NCI-H2171 treated with DMSO at 0.1 percent for 48 hours (cell line): ENCODE data around the gene CAPN11.
"Not testable (repeated sequence)": the region's sequence is repeated elsewhere in the genome, so short reads cannot be mapped to it uniquely, and the experiment has no call there.

Experiments
- DNase-seq: peaks from one replicate; lab custom pipeline; 2025; lab: John Stamatoyannopoulos, UW

The CAPN11 gene

DNA sequence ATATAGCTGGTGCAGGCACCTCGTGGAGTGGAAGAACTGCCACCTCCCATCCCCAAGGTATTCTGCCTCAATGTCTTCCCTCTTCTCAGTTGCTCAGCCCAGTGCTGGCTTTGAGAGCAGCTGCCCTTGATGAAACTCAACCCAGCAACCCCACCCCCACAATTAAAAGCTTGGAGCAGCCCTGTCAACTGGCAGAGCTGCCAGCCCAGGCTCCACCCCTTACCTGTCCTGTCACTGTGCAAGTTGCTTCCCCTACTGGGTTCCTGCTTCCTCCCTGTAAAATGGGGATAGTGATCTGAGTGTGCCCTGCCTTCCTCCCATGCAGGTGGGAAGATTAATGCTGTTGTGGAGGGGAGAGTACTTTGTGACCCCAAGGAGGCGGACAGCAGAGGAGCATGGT lies 26.7 kb upstream of the CAPN11 start:
- DNase-seq, result peak; percentile 71

DNA sequence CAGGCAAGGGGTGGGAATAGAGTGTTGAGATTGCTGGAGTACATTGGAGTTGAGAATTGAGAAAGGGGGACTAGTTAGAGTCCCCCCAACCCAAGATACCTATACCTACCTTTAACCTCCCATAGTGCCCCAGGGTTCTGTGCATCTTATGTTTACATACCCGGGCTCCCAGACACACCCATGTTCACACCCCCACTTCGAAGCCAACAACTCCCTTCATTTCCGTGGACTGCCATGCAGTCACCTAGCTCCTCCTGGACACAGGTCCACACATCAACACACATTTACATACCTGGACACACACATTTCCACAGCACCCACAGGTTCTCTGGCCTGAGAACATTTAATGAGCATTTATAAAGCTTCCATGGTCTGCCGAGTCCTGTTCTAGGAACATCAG lies 26.1 kb upstream of the CAPN11 start:
- DNase-seq, result no peak

DNA sequence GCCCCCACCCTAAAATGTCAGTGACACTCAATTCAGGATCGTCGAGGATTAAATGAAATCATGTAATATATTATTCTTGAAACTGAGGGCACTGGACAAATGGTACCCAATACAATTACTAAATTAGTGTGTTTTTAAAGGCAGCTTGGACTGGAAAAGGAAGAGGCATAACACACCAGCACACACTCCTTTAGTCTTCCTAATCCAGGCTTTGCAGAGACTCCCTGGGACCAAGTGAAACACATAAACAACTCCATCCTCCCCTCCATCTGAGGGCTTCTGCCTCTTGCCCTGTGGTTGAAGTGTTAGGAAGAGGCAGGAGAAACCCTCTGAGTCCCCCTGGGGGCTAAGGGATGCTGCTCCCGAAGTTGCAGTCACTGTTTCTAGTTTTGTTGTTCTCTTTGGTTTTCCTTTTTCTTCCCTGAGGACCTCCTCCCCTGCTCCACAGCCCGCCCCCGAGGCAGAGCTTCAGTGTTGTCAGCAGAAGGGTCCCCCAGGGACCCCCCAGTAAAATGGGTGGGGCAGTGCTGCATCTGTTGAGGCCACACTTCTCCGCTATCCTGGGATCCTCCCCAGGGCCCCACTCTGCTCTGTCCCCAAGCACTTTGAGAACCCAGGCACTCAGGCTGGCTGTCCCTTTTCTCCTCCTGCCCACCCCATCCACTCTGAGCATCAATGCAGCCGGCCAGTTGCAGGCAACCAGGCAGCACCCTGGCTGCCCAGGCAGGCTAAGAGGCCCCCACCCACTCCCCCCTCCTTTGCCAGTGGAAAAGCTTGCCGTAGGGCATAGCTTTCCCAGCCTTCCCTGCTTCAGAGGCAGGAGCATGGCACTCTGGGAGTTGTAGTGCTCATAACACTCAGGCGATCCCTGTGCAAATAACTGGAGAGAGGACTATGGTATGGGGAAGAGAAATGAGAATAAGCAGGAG lies 25.4 kb upstream of the CAPN11 start:
- peak; percentile 89 for DNase-seq

DNA sequence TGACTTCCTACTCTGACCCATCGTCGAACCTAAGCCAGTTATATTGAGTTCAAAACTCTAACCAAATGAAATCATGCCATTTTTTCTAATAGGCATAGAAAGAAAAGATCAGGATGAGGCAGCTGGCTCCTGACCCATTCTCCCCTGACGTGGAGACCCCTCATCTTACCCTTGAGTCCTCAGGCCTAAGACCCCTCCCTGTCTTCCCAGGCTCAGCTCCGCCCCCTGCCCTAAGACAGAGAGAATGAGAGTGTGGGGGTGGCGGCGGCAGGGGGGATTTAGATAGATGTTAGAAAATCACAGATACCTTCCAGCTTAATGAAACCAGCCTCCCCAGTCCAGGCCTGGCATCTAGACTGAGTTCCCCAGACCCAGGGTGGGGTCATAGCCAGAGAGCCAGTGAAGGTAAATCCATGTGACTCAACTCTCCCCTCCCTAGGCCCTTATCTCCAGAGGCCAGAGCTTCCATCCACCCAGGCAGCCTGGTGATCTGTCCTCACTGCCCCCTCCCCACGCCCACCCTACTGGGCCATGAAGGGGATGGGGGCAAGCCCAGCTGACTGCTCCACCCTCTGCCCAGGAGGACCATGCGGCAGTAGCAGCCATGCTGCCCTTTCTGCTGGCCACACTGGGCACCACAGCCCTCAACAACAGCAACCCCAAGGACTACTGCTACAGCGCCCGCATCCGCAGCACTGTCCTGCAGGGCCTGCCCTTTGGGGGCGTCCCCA lies 24.5 kb upstream of the CAPN11 start:
- DNase-seq, result no peak

DNA sequence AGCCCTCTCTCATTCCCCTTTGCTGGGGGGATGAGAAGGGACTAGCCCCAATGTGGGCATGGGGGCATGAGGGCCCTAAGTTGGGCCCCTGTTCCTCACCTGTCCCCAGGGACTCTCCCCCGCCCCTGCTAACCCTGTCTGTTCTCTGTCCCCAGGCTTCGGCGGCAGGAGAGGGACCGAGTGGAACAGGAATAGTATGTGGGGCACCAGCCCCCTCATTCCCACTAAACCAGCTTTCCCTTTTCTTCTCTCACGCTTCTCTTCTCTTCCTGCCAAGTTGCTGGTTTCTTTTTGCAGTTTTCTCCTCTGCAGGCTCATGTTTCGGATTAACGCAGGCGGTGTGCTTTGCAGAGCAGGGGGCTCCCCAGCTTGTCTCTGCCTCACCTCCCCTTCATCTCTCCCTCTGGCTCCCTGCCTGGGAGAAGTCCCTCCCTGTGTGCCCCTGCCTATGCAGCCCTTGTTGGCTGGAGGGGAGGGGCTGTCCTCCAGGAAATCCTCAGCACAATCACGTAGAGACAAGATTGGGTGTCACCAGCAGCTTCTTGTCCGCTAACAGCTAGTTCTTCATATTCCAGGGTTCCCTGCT lies 23.4 kb upstream of the CAPN11 start:
- DNase-seq, result no peak

DNA sequence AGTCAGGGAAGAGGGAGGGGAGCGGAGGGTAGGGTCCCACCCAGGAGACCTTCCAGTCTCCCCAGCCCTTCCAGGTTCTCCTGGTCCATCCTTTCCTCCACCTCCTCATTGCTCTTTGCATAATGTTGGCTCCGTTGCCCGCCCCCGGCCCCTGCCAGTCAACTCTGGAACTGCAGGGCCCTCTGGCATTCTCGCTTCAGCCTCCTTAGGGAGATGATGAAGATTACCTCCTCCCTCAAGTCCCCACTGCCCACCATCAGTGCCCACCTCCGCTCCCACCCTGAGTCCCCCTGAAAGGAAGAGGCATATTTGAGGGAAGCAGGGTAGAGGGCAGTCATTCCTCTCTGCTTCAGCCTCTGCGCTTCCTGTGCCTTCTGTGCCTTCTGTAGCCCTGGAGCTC lies 22.7 kb upstream of the CAPN11 start:
- no peak for DNase-seq

DNA sequence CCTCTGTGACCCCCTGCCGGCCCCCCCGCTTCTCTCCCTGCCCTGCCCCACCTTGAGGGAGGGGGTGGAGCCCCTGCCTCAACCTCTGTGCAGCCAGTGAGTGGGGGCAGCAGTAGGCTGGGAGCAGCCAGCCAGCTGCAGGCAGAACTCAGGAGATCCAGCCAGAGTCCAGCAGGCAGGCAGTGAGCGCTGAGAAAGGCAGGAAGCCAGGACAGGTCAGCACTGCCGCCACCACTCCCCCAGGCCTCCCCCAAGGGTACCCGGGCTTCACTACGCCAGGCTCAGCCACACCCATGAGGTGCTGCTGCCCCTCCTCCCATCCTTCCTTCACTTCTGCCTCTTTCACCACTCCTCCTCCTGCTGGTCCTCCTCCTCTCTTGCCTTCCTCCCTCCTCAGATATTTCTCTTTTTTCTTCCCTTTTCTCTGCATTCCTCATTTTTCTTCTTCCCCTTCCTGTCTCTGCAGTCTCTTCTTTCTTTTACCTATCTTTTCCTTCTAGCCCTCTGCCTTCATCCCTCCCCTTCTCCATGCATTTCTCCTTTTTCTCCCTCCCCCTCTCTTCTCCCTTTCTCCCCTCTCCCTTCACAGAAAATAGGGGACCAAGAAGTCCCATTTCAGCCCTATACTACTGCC lies 19.8 kb upstream of the CAPN11 start:
- no peak for DNase-seq

DNA sequence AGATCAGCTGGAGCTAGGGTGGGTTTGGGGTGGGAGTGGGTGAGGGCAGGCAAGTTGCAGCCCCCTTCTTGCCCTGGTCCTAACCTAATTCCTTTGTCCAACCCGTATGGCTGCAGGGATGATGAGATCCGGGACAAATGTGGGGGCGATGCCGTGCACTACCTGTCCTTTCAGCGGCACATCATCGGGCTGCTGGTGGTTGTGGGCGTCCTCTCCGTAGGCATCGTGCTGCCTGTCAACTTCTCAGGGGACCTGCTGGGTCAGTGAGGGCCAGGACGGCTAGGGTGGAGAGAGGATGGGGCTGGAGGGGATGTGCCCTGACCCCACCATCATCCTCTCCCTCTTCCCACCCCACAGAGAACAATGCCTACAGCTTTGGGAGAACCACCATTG lies 19.3 kb upstream of the CAPN11 start:
- DNase-seq, result no peak

DNA sequence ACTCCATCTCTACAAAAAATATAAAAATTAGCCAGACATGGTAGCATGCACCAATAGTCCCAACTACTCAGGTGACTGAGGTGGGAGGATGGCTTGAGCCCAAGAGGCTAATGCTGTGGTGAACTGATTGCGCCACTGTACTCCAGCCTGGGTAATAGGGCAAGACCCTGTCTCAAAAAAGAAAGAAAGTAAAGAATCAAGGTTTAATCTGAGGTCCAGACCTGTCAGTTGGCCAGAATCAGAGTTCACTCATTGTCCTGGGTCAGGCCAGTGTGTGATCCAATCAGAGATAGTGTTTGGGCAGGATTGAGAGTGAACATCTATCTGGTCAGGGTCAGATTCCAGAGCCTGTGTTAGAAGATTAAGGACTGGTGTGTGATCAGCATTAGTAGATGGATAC lies 15.8 kb upstream of the CAPN11 start:
- DNase-seq, result no peak

DNA sequence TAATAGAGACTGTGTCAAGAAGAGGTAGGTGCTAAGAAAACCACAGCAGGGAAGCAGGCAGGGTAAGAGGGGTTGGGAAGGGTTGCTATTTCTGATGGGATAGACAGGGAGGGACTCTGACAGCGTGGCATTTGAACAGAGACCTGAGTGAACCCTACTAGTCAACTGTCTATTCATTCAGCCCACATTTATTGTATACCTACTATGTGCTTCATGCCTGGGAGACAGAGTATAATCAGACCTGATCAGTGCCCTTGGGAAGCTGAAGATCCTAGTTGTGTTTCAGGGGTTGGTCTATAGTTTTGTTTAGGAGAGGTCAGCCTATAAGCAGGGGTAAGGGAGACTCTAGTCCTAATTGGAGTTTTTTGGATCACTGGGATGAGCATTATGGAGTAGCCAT lies 14.9 kb upstream of the CAPN11 start:
- DNase-seq, result no peak

DNA sequence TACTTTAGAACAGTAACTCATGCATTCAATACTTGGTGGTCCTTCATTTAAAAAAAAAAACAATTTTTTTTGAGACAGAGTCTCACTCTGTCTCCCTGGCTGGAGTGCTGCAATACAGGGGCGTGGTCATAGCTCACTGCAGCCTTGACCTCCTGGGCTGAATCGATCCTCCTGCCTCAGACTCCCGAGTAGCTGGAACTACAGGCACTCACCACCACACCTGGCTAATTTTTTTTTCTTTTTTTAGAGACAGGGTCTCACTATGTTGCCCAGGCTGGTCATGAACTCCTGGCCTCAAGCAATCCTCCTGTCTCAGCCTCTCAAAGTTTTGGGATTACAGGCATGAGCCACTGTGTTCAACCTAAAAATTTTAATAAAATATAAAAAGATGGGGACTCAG lies 14.1 kb upstream of the CAPN11 start:
- not testable (repeated sequence) for DNase-seq

DNA sequence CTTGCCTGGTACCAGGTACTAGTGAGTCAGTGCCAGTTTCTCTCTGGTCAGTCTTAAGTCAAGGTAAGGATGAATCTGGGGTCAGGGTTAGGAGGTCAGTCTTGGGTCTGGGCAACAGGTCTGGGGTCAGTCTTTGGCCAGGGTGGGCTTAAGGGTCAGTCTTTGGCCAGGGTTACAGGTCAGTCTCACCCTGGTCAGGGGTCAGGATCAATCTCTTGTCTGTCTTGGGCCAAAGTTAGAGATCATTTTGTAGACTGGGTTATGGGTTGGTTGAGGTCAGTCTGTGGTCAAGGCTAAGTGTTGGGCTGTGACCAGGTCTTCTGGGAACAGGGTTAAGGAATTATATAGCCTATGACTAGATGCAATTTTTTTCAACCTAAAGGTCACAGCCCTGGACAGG lies 12.8 kb upstream of the CAPN11 start:
- DNase-seq, result no peak

DNA sequence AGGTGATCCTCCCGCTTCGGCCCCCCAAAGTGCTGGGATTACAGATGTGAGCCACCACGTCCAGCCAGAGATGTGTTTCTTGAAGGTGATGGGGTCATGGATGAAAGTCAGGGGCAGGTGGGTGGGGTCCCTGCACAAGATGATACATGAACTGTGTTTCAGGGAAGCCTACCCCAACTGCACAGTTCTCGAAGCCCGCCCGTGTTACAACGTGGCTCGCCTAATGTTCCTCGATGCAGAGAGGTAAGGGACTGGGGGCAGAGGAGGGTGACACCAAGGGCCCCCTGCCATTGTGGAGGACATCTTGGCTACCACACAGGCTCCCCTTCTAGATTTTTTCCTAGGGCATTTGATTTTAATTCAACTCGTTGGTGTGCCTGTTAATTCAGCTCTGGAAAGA lies 11.9 kb upstream of the CAPN11 start:
- DNase-seq, result no peak

DNA sequence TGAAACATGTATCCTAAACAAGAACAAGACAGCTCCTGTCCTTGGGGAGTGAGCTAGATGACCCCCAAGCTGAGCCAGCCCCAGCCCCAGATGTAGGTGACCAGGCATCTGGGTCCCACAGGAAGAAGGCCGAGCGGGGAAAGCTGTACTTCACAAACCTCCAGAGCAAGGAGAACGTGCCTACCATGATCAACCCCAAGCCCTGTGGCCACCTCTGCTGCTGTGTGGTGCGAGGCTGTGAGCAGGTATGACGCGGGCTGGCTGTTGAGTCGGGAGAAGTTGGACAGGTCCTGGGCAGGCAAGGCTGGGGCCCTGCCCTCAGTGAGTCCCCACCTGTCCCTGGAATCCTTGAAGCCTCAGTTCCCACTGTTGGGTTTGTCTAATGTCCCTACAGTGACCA lies 11.4 kb upstream of the CAPN11 start:
- DNase-seq, result no peak

DNA sequence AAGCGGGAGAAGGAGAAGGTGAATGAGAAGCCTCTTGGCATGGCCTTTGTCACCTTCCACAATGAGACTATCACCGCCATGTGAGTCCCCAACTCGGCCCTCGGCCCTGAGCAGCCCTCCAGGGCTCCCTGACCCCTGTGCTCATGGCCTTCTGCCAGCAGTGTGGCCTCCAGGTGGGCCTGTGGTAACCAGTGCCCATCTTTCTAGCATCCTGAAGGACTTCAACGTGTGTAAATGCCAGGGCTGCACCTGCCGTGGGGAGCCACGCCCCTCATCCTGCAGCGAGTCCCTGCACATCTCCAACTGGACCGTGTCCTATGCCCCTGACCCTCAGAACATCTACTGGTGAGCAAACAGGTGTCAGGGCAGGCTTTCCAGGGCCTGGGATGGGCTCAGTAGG lies 10.3 kb upstream of the CAPN11 start:
- no peak for DNase-seq

DNA sequence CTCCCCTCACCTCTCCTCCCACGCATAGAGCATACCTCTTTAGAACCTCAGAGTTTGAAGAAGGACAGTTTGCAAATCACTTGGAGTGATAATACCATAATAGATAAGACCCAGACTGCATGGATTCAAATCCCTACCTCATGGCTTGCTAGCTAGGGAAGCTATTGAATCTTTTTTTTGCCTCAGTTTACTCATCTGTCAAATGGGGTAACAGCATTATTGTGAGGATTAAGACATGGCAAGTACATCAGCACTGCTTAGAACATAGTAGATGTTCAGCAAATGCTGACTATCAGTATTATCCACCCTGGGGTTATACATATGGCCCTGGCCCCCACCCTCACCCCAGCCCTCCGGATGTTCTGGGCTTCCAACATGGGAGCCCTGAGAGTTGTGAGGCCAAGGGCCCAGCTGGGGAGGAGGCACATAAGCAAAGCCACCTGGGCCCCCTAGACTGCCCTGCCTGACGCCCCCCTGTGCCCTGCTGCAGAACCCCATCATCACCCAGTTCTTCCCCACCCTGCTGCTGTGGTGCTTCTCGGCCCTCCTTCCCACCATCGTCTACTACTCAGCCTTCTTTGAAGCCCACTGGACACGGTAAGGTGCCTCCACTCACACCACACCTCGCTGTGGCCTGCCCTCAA lies 9.1 kb upstream of the CAPN11 start:
- DNase-seq, result no peak

DNA sequence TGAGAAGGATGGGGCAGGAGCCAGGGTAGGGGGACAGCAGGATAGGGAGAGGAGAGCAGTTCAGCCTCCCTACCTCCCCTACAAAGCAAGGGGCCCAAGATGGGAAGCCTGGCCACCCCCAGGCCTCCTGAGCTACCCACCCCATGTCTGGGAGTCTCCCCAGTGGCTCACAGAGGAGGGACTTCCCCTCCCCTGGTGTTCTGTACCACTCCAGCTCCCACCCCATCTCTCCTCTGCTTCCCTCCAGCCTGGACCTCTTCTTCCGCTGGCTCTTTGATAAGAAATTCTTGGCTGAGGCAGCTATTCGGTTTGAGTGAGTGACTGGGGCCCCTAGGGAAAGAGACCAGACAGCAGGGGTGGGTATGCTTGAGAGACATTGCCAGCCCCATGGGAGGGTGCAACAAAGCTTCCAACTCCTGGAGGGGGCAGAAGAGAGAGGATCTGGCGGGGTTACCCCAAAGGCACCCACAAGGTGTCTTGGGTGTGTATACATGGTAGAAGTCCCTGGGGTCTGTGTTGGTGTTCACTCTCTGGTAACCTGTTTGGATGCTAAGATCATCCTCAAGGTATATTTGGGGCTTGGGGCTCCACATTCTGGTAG lies 8.2 kb upstream of the CAPN11 start:
- no peak for DNase-seq

DNA sequence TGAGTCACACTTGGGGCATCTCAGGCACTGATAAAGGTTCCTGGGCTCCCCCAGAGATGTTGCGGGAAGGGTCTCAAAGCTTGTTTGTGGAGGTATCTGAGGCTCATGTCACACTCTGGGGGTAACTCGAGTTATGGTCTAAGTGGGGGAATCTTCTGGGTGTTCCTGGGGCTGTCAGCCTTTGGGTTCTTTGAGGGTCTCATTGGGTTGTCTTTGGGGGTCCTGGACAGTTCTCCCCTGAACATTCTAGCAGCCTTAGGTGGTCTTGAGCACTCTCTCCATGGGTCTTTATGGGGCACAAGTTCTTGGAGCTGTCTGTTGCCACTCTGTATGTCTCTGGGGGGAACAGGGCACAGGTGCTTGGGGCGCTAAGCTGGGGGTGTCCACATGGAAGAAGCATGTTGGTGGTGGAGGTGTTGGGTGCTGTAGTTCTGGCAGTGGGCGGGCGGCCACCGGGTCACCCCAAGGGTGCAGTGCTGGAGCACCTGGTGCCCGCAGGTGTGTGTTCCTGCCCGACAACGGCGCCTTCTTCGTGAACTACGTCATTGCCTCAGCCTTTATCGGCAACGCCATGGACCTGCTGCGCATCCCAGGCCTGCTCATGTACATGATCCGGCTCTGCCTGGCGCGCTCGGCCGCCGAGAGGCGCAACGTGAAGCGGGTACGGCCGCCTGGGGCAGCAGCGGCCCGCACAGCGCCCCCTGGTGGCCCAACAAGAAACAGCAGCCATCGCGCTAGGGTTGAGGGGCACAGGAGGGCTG lies 7.1 kb upstream of the CAPN11 start:
- no peak for DNase-seq

DNA sequence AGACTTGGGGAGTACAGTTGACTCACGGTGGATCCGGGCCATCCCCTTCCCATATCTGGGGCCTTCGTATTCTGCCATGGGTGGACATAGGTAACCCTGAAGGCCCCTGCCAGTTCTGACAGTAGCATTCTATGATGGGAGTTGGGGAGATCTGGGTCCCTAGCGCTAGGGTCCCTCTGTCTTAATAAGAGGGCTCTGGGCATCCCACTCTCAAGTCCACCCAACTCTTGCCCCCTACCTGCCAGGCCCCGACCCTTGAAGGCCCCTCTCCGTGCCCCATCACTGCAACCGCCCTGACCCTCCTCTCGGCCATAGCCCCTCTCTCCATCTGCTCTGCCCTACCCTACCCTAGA lies 6.5 kb upstream of the CAPN11 start:
- no peak for DNase-seq

DNA sequence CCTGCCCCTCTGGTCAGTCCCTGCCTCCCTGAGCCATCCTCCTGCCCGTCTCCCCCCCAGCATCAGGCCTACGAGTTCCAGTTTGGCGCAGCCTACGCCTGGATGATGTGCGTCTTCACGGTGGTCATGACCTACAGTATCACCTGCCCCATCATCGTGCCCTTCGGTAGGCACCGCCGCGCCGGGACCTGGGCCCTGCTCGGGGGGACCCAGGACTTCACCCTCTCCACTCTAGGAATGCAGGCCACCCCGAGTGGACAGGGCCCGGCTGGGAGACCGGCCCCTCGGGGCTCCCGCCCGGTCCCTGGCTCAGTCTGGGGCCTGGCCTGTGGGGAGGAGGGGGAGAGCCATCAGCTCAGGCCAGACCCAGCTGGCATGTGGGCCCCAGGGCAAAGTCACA lies 6.1 kb upstream of the CAPN11 start:
- DNase-seq, result no peak

DNA sequence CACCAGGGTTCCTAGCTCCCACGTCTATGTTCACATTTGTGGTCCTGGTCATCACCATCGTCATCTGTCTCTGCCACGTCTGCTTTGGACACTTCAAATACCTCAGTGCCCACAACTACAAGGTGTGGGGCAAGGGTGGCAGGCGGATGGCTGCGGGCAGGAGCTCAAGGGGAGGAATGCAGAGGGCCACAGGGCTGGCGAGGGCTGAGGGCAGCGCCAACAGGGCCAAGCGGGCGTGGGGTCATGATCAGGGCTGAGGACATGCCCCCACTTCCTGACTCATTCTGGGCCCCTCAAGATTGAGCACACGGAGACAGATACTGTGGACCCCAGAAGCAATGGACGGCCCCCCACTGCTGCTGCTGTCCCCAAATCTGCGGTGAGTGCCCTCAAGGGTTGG lies 4.6 kb upstream of the CAPN11 start:
- no peak for DNase-seq
